Neuronal stem cell (in vitro differentiated cells): ENCODE measurements around the gene FLT4.
"Not testable (repeated sequence)": the region's sequence is repeated elsewhere in the genome, so short reads cannot be mapped to it uniquely, and the experiment has no call there.

Experiments used
- DNase-seq: peaks from one replicate; pipeline ENCODE4 v3.0.0-alpha.2; 2013; ENCODE audit warnings: low spot score
- H2AFZ ChIP-seq: one replicate; pipeline ENCODE4 v1.6.1; 2013; ENCODE audit warnings: mild to moderate bottlenecking, low read length, inconsistent platforms
- H2AK5ac ChIP-seq: 2 replicates; pipeline ENCODE4 v1.6.1; 2013; ENCODE audit warnings: low read depth, mild to moderate bottlenecking, inconsistent platforms, low read length, moderate library complexity, mixed read lengths
- H2BK120ac ChIP-seq: 2 replicates; pipeline ENCODE4 v1.6.1; 2013; ENCODE audit warnings: low read depth, mild to moderate bottlenecking, inconsistent platforms, low read length, moderate library complexity, mixed read lengths
- H2BK12ac ChIP-seq: one replicate; pipeline ENCODE4 v1.6.1; 2013; ENCODE audit warnings: low read length, inconsistent platforms
- H2BK15ac ChIP-seq: 2 replicates; pipeline ENCODE4 v1.6.1; 2013; ENCODE audit warnings: mild to moderate bottlenecking, low read length, inconsistent platforms, mixed read lengths
- H2BK5ac ChIP-seq: one replicate; pipeline ENCODE4 v1.6.1; 2013; ENCODE audit warnings: inconsistent platforms, mild to moderate bottlenecking, low read length, moderate library complexity
- H3K14ac ChIP-seq: one replicate; pipeline ENCODE4 v1.6.1; 2013; ENCODE audit warnings: low read length, inconsistent platforms
- H3K18ac ChIP-seq: 2 replicates; pipeline ENCODE4 v1.6.1; 2013; ENCODE audit warnings: low read length, inconsistent platforms
- H3K23ac ChIP-seq: 2 replicates; pipeline ENCODE4 v1.6.1; 2013; ENCODE audit warnings: low read depth, mild to moderate bottlenecking, mixed read lengths, low read length, inconsistent platforms; ENCODE audit not compliant: poor library complexity
- H3K27ac ChIP-seq: replicated peaks from 3 replicates; pipeline ENCODE4 v1.5.1; 2013; ENCODE audit warnings: low read length, inconsistent platforms
- H3K27me3 ChIP-seq, 3 experiments: 2 replicates each; pipeline ENCODE4 v1.6.1; 2013; ENCODE audit warnings: low read length in 3 of 3, mild to moderate bottlenecking in 2 of 3, inconsistent platforms in 1 of 3, low read depth in 1 of 3, mixed read lengths in 1 of 3, moderate library complexity in 1 of 3; ENCODE audit not compliant: control insufficient read depth in 3 of 3, insufficient read depth in 3 of 3
- H3K36me3 ChIP-seq, 2 donors: replicated peaks in 1 of 2; 2 replicates each; pipeline ENCODE4 v1.6.1; 2013; ENCODE audit warnings: low read length in 2 of 2; ENCODE audit not compliant: control insufficient read depth in 2 of 2, insufficient read depth in 2 of 2
- H3K4ac ChIP-seq: 2 replicates; pipeline ENCODE4 v1.6.1; 2013; ENCODE audit warnings: inconsistent platforms, mild to moderate bottlenecking, low read length, moderate library complexity
- H3K4me1 ChIP-seq, 2 donors: 1 replicate in 1 of 2; 2 replicates in 1 of 2; pipeline ENCODE4 v1.6.1; 2013; ENCODE audit warnings: low read length in 2 of 2, low read depth in 1 of 2; ENCODE audit not compliant: control insufficient read depth in 2 of 2, insufficient read depth in 1 of 2
- H3K4me2 ChIP-seq: one replicate; pipeline ENCODE4 v1.6.1; 2013; ENCODE audit warnings: mild to moderate bottlenecking, low read length, inconsistent platforms; ENCODE audit not compliant: insufficient read depth, poor library complexity, severe bottlenecking
- H3K4me3 ChIP-seq, 2 donors: 2 replicates each; pipeline ENCODE4 v1.5.1; 2013; ENCODE audit warnings: low read length in 2 of 2, mild to moderate bottlenecking in 2 of 2, inconsistent platforms in 1 of 2, moderate library complexity in 1 of 2
- H3K79me1 ChIP-seq: one replicate; pipeline ENCODE4 v1.6.1; 2013; ENCODE audit warnings: low read depth, mild to moderate bottlenecking, inconsistent platforms, low read length, moderate library complexity
- H3K9ac ChIP-seq: one replicate; pipeline ENCODE4 v1.6.1; 2013; ENCODE audit warnings: mild to moderate bottlenecking, low read depth, low read length, inconsistent platforms; ENCODE audit not compliant: poor library complexity
- H3K9me3 ChIP-seq, 2 donors: replicated peaks in 1 of 2; 2 replicates each; pipeline versions ENCODE3 to v1.6.1; 2013; ENCODE audit warnings: low read length in 2 of 2, mild to moderate bottlenecking in 2 of 2, inconsistent platforms in 1 of 2, low read depth in 1 of 2, mixed read lengths in 1 of 2, moderate library complexity in 1 of 2; ENCODE audit not compliant: control insufficient read depth in 2 of 2, insufficient read depth in 1 of 2
- H4K8ac ChIP-seq: one replicate; pipeline ENCODE4 v1.6.1; 2013; ENCODE audit warnings: low read depth, mild to moderate bottlenecking, inconsistent platforms, low read length, moderate library complexity
- H4K91ac ChIP-seq: one replicate; pipeline ENCODE4 v1.6.1; 2013; ENCODE audit warnings: low read length, low read depth, mild to moderate bottlenecking, inconsistent platforms; ENCODE audit not compliant: poor library complexity
- WGBS, 2 donors: extraction: QIAGEN DNeasy Blood & Tissue Kit; methylation state at CpG; one replicate each; pipeline ENCODE4 v1.1.7; 2013; ENCODE audit warnings: missing lambda C conversion rate in 2 of 2, mixed read lengths in 1 of 2; ENCODE audit not compliant: insufficient read length in 2 of 2, insufficient replicate concordance in 1 of 2; ENCODE audit errors: extremely low coverage in 2 of 2; 5-methylcytosine and 5-hydroxymethylcytosine counted together

FLT4 gene

GRCh38 chr5:180688330-180689070 lies 39.1 kb upstream of the FLT4 start:
- Histone ChIP-seq H3K9me3 (peaks cover 0 to 4% of the 10 kb centered on the region in 2 donors), H3K4me2 (no peak overlapping the region), H3K18ac (no peak overlapping the region), H2BK120ac (no peak overlapping the region), H3K4me3 (no peak overlapping the region), H2BK5ac (no peak overlapping the region), H2AK5ac (no peak overlapping the region), H3K14ac (no peak overlapping the region), H3K79me1 (no peaks in the 10 kb centered on the region), H4K8ac (no peak overlapping the region), H2BK15ac (no peak overlapping the region), H2AFZ (no peak overlapping the region), H3K4me1 (peaks cover 0 to 6% of the 10 kb centered on the region in 2 donors), H3K27ac (no peak overlapping the region), H3K27me3 (peaks cover 0 to 38% (median 0%) of the 10 kb centered on the region in 3 experiments), H3K36me3 (no peaks in the 10 kb centered on the region), H3K9ac (no peak overlapping the region), H2BK12ac (no peak overlapping the region), H4K91ac (no peak overlapping the region), H3K23ac (no peak overlapping the region), H3K4ac (no peak overlapping the region)
- no peak for DNase-seq
- WGBS, 2 donors = no CpG with 5 or more reads among the region's 8 CpGs

GRCh38 chr5:180686799-180687198 lies 37.4 kb upstream of the FLT4 start:
- not testable (repeated sequence) for DNase-seq

GRCh38 chr5:180684623-180685161 lies 35.3 kb upstream of the FLT4 start:
- Histone ChIP-seq H3K23ac (no peak overlapping the region), H3K27ac (no peak overlapping the region), H3K4me1 (peaks cover 0 to 2% of the 10 kb centered on the region in 2 donors), H3K9ac (no peak overlapping the region), H3K4me2 (no peak overlapping the region), H4K91ac (no peak overlapping the region), H3K79me1 (no peaks in the 10 kb centered on the region), H3K4ac (no peak overlapping the region), H3K18ac (no peak overlapping the region), H2BK5ac (no peak overlapping the region), H3K27me3 (peaks cover 0 to 18% (median 0%) of the 10 kb centered on the region in 3 experiments), H2AK5ac (no peak overlapping the region), H2BK120ac (no peak overlapping the region), H3K4me3 (no peak overlapping the region), H4K8ac (no peak overlapping the region), H2AFZ (no peak overlapping the region), H3K14ac (no peak overlapping the region), H3K36me3 (no peaks in the 10 kb centered on the region), H2BK15ac (no peak overlapping the region), H3K9me3 (peaks cover 3 to 6% of the 10 kb centered on the region in 2 donors), H2BK12ac (no peak overlapping the region)
- DNase-seq = no peak
- WGBS, 2 donors = no CpG with 5 or more reads among the region's 15 CpGs

More at GRCh38 chr5:180686799-180687198, 37.4 kb upstream of the FLT4 start:
- not testable (repeated sequence) for H3K4me1 ChIP-seq, H3K23ac ChIP-seq, H2BK120ac ChIP-seq, H2BK5ac ChIP-seq, H4K8ac ChIP-seq, H3K4me3 ChIP-seq, H3K9ac ChIP-seq, H3K14ac ChIP-seq, H3K4ac ChIP-seq, H2BK15ac ChIP-seq, H2AK5ac ChIP-seq, H3K79me1 ChIP-seq, H3K27ac ChIP-seq, H3K36me3 ChIP-seq, H3K9me3 ChIP-seq, H2AFZ ChIP-seq, H3K4me2 ChIP-seq, H4K91ac ChIP-seq, H3K18ac ChIP-seq, H2BK12ac ChIP-seq
- peaks cover 0 to 35% (median 0%) of the 10 kb centered on the region in 3 experiments for H3K27me3 ChIP-seq
- no CpG with 5 or more reads among the region's 12 CpGs for WGBS, 2 donors

DNA sequence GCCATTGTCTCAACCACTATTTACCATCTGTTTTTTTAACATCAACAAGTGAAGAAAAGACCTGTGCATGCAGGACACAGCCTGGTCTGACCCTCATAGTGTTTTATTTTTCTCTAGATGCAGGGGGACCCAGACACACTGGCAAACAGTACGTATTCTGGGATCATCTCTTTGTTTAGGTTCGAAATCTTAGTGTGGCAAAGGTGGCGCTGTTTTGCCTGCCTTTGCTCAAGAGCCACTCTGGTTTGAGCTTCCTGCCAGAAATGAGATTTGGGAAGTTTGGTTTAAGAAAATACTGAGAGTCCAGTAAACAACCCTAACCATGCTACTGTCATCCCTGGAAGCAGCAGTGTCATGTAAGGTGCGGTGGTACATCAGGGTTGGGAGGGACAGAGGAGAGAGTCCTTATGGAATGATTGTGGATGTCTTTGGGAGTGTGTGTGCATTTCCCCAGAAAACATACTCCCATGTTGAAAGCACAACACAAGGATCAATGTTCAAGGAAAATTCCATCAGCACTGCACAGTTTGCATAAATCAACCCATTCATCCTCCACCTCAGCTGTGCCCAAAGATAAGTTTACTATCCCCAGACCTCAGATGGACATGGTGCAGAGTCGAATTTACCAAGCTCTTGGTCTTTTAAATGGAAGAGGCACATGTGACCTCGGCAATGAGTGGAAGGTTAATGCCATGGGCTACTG lies 34.0 kb upstream of the FLT4 start:
- Histone ChIP-seq H3K18ac (no peak overlapping the region), H2BK12ac (no peak overlapping the region), H3K23ac (no peak overlapping the region), H3K4me3 (no peak overlapping the region), H2BK15ac (no peak overlapping the region), H4K8ac (no peak overlapping the region), H2AFZ (no peak overlapping the region), H3K36me3 (no peaks in the 10 kb centered on the region), H3K27ac (no peak overlapping the region), H3K14ac (no peak overlapping the region), H3K4me1 (no peaks in the 10 kb centered on the region), H3K4ac (no peak overlapping the region), H2BK5ac (no peak overlapping the region), H3K27me3 (peaks cover 0 to 7% (median 0%) of the 10 kb centered on the region in 3 experiments), H3K9me3 (peaks cover 3% of the 10 kb centered on the region in 2 donors), H3K9ac (no peak overlapping the region), H2AK5ac (no peak overlapping the region), H3K4me2 (no peak overlapping the region), H3K79me1 (no peaks in the 10 kb centered on the region), H4K91ac (no peak overlapping the region), H2BK120ac (no peak overlapping the region)
- no peak for DNase-seq
- no CpG with 5 or more reads among the region's 6 CpGs for WGBS, 2 donors
